IPS DF 19.7 (cell line): ENCODE data around the gene PHLPP1.
"Not testable (repeated sequence)": the region's sequence is repeated elsewhere in the genome, so short reads cannot be mapped to it uniquely, and the experiment has no call there.

Source experiments
- DNase-seq: peaks from one replicate; pipeline ENCODE4 v3.0.0-alpha.2; 2013; ENCODE audit warnings: low read depth, low spot score

Gene PHLPP1

DNA sequence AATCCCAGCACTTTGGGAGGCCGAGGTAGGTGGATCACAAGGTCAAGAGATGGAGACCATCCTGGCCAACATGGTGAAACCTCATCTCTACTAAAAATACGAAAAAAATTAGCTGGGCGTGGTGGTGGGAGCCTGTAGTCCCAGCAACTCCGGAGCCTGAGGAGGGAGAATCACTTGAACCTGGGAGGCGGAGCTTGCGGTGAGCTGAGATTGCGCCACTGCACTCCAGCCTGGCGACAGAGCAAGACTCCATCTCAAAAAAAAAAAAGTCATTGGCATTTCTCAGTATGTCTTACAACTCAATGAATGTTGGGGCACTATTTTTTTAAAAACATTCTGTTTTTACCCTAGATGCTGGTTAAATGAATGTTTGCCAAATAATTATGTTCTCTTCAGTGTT, 94.1 kb downstream of the PHLPP1 start:
- not testable (repeated sequence) for DNase-seq

DNA sequence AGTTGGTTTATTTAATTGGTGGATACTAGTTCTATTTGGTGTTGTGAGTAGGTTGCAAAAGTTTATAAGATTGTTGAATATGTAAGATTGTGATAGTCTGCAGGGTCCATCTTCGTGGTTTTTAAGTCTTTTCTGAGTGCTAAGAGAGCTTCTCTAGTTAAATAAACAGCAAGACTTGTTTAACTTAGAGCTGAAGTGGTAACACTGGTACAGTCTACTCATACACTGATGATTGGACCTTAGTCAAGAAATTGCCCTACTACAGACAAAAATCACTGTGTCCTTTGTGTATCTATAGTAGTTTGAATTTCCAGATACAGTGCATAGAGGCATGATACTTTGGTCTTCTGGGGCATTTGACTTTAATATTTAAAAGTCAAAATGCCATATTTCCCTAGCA, 94.6 kb downstream of the PHLPP1 start:
- no peak for DNase-seq

DNA sequence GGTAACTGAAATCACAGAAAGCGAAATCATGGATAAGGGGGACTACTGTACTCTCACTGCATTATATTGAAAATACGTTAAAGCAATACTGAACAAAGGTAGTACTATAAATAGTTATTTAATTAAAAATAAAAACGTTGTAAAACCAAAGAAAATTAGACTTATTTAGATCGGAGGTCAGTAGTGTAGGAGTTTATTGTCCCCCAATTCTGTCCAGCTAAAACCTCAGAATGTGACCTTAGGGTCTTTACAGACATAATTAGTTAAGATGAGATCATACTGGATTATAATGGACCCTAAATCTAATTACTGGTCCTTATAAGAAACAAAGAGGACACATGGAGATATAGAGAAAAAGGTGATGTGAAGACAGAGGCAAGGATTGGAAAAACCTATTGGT, 95.3 kb downstream of the PHLPP1 start:
- no peak for DNase-seq

DNA sequence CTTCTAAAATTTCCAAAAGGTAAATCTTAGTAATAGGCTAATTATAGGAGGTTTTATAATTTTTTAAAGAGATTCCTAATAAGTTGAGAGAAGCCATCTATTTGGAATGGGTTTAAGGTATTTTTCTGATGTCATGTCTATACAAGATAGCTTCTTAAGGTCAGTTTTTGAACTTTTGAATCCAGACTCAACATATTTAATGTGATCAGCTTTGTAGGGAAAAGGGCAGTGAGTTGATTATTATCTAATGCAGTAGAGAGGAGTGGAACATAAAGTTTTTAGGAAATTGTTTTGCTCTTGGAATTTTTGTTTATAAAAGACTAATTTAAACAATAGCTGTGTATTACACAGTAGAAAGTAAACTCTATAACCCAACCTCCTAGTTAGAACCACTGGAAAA, 96.3 kb downstream of the PHLPP1 start:
- no peak for DNase-seq

DNA sequence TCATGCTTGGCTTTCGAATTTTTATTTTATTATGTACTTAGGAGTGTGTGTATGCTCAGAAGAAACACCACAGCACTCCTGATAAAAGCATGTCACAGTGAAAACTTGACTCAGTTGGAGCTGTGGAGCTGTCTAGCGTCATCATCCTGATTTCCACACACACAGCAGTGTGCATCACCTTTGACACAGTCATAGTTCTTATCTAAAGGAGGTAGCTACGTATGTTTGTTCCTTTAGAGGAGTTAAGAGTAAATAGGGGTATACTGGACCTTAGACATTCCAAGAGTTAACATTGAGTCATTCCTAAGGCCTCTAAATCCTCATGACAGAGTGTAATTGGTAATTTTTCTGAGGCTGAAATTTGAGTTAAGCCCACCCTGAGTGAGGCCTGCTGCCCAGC, 96.9 kb downstream of the PHLPP1 start:
- no peak for DNase-seq

DNA sequence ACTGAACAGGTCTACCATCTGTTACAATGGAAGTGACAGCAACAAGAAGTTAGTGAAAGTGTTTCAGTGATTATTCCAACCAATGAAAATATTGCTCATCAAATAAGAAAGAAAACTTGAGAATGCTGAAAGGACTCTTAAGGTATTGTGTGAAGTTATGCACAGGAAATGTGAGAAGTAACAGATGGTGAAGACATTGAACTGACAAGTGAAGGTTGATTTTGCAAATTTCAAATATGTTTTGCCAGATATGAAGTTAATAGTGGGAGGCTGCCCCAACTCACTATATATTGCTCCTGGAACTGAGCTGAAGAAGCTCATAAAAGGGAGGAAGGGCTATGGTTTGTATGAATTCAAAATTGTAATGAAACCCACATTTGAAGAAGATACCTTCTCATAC, 97.5 kb downstream of the PHLPP1 start:
- DNase-seq: no peak

DNA sequence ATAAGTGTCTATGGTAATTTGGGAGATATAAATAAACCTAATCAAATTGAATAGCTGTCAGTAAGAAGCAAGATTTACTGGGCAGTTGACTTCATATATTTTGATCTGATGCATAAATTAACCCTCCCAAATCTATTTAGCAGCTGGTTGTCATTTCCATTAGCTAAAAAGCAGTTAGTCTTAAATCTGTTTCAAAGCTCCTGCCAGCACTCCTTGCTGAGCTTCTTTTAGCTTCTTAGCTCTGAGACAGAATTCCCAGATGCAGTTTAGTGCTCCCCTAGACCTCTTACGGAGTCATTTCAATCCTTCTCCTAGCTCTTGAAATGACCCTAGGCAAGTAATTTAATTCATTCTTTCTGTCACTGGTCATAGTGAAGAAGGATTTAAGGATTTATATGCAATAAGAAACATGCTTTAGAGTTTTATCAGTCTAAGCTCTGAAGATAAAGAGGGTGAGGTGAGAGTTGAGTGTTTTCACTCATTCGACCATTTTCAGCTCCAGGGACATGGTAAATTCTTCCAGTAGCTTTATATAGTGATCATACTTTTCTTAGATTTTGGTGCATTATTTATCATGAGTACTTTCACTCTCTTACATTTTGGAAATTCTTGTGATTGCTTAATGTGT, 98.9 kb downstream of the PHLPP1 start:
- DNase-seq: no peak

DNA sequence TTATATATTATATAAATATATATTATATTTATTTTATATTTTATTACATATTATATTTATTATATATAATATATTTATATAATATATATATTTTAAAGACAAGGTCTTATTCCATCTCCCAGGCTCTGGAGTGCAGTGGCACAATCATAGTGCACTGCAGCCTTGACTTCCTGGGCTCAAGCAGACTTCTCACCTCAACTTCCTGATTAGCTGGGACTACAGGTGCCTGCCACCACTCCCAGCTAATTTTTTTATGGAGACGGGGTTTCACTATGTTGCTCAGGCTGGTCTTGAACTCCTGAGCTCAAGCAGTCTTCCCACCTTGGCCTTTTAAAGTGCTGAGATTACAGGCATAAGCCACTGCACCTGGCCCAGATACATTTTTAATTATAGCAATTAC, 110.0 kb downstream of the PHLPP1 start:
- DNase-seq: no peak

DNA sequence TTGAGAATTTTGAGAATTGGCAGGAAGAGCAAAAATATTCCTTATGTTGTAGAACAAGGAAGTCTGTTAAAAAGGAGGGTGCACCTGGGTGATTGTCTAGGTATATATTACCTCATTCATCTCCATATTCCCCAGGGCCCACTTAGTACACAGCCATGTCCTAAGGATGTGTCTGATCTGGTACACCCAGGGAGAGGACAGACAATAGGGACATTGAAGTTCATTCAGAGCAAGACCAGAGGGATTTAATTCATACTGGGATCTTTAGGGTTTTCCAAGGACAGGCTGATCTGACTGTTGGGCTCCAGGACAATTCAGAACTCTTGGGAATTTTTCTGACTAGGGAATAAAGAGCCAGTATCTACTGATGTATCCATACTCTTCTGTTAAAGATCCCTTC, 112.1 kb downstream of the PHLPP1 start:
- DNase-seq: no peak

DNA sequence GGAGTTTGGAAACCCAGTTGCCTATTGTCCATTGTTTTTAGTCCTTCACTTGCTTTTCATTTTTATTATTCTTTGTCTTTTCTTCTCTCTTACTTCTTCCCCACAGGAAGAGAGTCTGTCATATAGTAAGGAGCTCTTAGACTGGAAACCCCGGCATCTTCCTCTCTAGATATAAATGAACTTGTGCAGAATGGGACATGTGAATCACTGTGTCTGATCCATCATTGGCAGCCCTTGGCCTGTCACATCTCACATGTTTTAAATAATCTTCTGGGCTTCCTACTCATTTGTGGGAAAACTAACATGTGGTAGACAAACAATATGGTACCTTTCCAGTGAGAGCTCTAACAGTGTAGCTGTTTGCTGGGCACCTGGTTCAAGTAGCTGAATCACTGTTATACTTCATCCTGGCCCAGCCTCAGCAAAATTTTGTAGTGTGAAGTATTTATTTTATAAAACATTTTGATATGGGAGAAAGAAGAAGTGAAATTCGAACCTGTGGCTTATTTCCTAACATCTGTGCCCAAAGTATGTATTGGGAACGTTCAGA, 112.8 kb downstream of the PHLPP1 start:
- DNase-seq: no peak

DNA sequence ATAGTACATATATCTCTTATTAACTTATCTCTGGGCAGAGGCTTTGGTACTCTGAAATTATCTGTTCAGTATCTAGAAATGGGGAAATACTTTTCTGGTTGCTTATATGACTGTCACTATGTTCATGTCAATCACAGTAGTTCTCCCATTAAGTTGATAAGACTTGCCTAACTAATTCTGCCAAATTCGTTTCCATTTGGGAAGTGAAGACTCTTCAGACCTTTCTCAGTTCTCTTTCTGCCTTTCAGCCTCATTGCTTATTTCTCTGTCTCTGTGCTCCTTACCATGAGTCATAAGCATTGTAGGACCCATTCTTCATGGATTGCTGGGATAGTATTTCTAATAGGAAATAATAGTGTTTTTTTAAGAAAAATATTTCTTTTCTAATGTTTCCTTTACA, 113.5 kb downstream of the PHLPP1 start:
- DNase-seq: no peak

DNA sequence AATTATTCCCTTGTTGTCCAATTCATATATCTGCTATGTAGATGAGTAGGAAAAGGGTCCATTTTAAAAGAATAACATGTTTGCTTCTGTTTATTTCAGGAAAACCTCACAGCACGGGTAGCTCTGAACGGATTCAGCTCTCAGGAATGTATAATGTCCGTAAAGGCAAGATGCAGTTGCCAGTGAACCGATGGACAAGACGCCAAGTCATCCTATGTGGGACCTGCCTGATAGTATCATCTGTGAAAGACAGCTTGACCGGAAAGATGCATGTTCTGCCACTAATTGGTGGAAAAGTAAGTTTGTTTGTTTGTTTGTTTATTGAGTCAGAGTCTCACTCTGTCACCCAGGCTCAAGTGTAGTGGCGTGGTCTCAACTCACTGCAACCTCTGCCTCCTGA, 114.6 kb downstream of the PHLPP1 start:
- no peak for DNase-seq

DNA sequence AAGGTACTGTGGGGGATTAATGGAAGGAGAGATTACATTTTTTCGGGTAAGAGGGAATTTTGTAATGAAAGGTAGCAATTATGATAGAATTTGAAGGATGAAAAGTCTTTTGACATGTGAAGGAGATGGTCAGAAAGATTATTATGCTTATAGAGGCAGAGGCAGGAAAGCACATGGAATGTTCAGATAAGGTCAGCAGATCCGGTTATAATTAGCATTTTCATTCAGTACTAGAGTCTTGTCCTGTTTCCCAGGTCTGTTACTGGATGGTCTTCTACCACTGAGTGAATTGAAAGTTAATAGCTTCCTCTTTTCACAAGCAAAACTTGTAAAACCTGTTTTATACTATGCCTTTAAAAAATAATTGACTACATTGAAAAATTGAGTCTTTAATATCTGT, 116.9 kb downstream of the PHLPP1 start:
- no peak for DNase-seq

DNA sequence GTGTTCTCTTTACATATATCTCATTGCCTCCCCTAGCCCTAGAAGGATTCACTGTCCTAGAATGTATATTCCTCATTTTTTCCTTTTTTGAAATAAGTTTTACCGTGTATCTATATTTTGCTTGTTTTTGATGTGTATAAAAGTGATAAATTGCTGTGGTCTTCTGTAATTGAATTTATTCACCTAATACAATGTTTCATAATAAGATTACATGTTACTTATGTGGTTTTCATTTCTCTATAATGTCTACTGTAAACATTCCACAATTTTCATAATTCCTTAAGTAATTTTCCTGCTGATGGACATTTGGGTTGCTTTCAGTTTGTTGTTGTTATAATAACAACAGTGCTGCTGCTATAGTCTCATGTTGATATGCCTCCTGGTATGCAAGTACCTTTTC, 118.2 kb downstream of the PHLPP1 start:
- no peak for DNase-seq

DNA sequence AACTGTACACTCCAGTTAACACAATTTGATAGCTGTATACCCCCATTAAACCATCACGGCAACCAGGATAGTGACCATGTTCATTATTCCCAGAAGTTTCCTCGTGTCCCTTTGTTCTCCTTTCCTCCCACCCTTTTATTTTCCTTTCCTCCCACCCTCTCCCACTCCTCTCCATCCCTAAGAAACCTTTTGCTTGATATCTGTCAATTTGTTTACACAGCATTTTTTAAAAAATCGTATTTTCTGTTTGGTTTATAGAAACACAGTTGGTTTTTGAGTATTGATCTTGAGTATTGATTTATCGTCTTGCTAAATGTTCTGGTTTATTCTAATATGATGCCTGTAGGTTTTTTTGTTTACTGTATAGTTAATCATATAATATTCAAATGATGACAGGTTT, 119.4 kb downstream of the PHLPP1 start:
- no peak for DNase-seq

DNA sequence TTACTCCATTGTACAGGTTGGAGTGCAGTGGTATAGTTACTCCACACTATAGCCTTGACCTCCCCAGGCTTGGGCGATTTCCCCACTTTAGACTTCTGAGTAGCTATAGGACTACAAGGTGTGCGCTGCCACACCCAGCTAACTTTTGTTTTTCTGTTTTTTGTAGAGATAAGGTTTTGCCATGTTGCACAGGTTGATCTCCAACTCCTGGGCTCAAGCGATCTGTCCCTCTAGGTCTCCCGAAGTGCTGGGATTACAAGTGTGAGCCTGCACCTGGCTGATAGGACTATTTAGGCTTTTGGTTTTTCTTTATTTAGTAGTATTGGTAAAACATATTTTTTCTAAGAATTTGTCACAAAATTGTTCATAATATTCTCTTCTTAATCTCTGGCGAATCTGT, 121.7 kb downstream of the PHLPP1 start:
- DNase-seq: no peak

DNA sequence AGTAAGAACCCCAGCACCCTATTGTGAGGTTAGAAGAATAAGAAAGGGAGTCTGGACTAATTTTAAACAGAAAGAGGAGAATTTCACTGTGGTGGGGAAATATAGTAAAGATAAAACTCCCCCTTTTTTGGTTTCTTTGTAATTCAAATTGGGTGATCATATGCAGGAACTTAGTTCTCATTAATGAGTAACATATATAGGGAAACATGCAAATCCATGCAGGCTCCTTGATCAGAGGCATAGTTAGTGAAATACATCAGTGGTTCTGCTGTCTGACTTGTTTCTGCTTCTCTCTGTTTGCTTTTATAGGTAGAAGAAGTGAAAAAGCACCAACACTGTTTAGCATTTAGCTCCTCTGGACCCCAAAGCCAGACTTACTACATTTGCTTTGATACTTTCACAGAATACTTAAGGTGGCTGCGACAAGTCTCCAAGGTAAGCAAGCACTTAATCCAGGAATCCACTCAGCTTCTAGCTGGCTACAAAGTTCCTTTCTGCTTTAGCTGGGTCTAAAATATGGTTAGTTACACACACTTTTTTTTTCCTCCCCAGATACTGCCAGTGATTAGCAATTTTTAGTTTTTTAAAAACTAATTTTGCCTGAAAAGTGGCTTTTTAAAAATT, 123.2 kb downstream of the PHLPP1 start:
- no peak for DNase-seq

DNA sequence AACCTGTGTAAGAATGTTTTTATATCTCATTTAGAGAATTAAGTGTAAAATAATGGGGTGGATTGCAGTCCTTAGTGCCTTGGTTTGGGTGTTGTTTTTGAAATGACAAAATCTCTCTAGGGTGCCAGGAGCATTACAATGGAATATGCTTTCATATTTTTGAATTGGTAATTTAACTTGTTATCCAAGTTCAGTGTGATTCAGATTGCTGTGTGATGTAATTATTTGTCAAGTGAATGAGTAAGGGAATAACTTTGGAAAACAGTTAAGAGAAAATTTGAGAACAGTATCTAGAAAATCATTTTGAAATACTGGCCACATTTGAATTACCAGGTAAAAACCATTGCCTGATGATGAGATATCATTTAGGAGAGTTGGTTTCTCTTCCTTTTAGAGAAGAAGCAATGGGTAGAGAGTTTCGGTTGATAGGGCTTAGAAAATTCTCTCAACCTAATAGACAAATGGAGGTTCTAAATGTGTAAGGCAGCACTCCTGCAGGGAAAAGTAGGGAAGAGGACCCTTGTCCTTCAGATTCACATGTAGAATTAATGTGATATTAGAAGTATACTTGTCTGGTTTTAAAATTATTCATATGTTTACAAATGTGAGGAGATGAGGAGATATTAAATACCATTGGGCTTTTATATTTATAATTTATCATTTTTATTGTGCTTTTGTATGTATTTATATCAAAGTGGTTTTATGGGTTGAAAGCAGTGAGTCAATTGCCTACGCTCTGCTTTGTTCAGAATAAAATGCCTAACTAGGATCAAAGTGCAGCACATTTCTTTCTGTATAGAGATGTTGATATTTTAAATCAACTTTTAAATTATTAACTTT, 124.8 kb downstream of the PHLPP1 start:
- DNase-seq: no peak

DNA sequence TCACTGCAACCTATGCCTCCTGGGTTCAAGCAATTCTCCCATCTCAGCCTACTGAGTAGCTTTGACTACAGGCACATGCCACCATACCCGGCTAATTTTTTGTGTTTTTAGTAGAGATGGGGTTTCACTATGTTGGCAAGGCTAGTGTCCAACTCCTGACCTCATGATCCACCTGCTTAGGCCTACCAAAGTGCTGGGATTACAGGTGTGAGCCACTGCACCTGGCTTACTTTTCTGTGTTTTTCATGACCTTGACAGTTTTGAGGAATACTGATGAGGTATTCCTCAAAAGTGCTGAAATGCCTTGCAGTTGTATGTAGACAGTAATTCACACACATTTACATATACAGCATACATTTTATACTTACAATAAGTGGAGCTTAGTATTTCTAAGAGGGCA, 126.1 kb downstream of the PHLPP1 start:
- DNase-seq: no peak

DNA sequence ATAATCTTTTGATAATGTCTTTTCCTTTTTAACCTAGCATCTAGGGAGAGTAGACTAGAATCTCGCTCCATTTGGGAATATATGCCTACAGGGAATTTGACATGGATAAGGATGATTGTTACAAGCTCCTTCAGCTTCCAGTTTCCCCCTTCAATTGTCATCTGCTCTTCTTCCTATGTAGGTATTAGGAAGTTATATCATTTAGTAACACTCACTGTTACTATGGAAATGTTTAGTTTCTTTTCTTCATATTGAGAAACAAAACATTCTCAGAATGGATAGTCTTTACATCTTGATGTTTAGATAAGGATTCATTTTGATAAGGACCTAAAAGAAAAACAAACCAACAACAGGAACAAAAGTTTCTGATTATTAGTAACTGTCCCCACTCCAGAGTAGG, 127.6 kb downstream of the PHLPP1 start:
- no peak for DNase-seq

DNA sequence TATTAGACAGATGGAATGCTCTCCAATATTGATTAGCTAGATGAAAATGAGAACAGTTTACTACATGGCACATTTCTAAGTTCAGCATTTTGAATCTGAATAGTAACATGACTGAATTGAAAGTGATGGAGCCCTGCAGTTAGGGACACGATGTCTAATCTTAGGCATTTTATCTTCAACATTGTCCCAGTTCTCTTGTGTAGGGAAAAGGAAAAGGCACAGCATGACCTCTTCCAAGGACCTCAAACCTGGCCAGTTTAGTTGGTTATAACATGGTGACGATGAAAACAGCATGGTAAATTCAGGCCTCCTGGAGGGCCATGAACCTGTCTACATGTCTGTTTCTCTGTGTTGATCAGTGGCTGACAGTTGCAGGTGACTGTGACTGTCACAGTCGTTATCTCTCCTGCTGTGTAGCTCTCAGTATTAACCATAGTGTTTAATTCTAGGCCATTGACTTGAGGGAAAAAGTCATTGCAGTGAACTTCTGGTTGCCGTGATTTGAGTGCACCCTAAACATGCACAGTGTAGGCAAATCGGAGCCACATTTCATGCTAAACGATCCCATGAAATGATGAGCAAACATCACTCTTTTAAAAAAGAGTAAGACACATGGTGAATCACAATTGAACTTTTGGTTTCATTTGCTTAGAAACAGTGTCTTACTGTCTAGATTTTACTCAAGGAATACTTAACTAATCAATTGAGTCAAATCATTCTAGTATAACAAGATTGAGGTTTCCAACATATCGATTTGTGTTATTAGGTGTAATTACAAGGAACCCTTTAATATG, 129.7 kb downstream of the PHLPP1 start:
- no peak for DNase-seq

DNA sequence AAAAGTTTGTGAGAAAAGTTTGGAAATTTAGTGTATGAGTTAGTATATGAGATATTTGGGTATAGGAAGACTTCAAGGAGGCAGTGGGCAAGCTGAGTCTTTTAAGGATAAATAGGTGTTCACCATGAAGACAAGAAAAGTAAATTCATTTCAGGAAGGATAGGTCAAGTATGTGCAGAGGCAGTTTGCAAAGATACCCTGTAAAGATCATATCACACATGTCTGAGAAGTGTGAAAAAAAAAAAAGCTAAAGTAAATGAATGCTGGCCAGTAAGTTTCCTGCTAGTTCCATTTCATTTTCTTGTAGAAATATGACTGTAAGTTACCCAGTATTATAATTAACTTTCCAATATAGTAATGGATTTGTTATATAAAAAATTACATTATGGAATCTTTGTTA, 131.0 kb downstream of the PHLPP1 start:
- no peak for DNase-seq
